ENCODE measurements around the gene ELMO2.

Gene ELMO2

GRCh38 chr20:46342451-46343347 lies 63.7 kb downstream of the ELMO2 start:
- no peak overlapping the region for H3K4me3 ChIP-seq (ENCODE audit: severe bottlenecking)
- no peaks in the 10 kb centered on the region for H3K9me3 ChIP-seq (ENCODE audit: severe bottlenecking)
- H3K27ac ChIP-seq (ENCODE audit: poor library complexity, severe bottlenecking) = no peak overlapping the region
- TF ChIP-seq, protein P1, sequence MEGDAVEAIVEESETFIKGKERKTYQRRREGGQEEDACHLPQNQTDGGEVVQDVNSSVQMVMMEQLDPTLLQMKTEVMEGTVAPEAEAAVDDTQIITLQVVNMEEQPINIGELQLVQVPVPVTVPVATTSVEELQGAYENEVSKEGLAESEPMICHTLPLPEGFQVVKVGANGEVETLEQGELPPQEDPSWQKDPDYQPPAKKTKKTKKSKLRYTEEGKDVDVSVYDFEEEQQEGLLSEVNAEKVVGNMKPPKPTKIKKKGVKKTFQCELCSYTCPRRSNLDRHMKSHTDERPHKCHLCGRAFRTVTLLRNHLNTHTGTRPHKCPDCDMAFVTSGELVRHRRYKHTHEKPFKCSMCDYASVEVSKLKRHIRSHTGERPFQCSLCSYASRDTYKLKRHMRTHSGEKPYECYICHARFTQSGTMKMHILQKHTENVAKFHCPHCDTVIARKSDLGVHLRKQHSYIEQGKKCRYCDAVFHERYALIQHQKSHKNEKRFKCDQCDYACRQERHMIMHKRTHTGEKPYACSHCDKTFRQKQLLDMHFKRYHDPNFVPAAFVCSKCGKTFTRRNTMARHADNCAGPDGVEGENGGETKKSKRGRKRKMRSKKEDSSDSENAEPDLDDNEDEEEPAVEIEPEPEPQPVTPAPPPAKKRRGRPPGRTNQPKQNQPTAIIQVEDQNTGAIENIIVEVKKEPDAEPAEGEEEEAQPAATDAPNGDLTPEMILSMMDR (IDR thresholded peaks at IDR 0.05; ENCODE audit: poor library complexity, severe bottlenecking) = no peak
- H3K36me3 ChIP-seq (ENCODE audit: low read depth) = no peaks in the 10 kb centered on the region
- peaks cover 32% of the 10 kb centered on the region for H3K27me3 ChIP-seq (ENCODE audit: insufficient read depth, poor library complexity, severe bottlenecking)
- H3K4me1 ChIP-seq (ENCODE audit: insufficient read depth, poor library complexity, severe bottlenecking) = no peaks in the 10 kb centered on the region
- ATAC-seq (ENCODE audit: low read depth) (no peak), DNase-seq (ENCODE audit: low spot score) (no peak)

GRCh38 chr20:46342010-46342378 lies 64.4 kb downstream of the ELMO2 start:
- Histone ChIP-seq H3K4me1 (ENCODE audit: insufficient read depth, poor library complexity, severe bottlenecking) (no peaks in the 10 kb centered on the region), H3K27ac (ENCODE audit: poor library complexity, severe bottlenecking) (no peak overlapping the region), H3K9me3 (ENCODE audit: severe bottlenecking) (no peaks in the 10 kb centered on the region), H3K4me3 (ENCODE audit: severe bottlenecking) (no peak overlapping the region), H3K36me3 (ENCODE audit: low read depth) (no peaks in the 10 kb centered on the region), H3K27me3 (ENCODE audit: insufficient read depth, poor library complexity, severe bottlenecking) (peaks cover 34% of the 10 kb centered on the region)
- no peak for DNase-seq (ENCODE audit: low spot score)
- TF ChIP-seq, protein P1 (IDR thresholded peaks at IDR 0.05; ENCODE audit: poor library complexity, severe bottlenecking) = no peak
- ATAC-seq (ENCODE audit: low read depth) = no peak

GRCh38 chr20:46341074-46342009 lies 65.1 kb downstream of the ELMO2 start:
- ATAC-seq (ENCODE audit: low read depth) (no peak), DNase-seq (ENCODE audit: low spot score) (no peak)
- no peak overlapping the region for H3K4me3 ChIP-seq (ENCODE audit: severe bottlenecking)
- no peaks in the 10 kb centered on the region for H3K36me3 ChIP-seq (ENCODE audit: low read depth)
- TF ChIP-seq, protein P1 (IDR thresholded peaks at IDR 0.05; ENCODE audit: poor library complexity, severe bottlenecking) = no peak
- H3K27ac ChIP-seq (ENCODE audit: poor library complexity, severe bottlenecking) = no peak overlapping the region
- H3K27me3 ChIP-seq (ENCODE audit: insufficient read depth, poor library complexity, severe bottlenecking) = peaks cover 34% of the 10 kb centered on the region
- no peaks in the 10 kb centered on the region for H3K9me3 ChIP-seq (ENCODE audit: severe bottlenecking)
- H3K4me1 ChIP-seq (ENCODE audit: insufficient read depth, poor library complexity, severe bottlenecking) = no peaks in the 10 kb centered on the region

DNA sequence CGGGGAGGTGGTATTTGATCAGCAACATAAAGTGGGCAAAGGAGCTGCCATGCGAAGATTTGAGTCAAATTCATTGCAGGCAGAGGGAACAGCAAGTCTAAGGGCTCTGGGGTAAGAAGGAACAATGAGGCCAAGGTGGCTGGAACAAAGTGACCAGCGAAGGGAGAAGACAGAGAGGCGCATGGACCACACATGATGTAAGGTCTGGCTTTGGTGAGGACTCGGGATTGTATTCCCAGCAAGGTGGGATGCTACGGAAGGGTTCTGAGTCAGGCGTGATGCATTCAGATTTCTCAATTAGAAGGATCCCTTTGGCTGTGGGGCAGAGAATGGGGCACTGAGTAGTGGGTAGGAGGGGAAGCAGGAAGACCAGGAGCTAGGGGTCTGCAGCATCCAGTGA lies 67.4 kb downstream of the ELMO2 start:
- no peak overlapping the region for H3K27ac ChIP-seq (ENCODE audit: poor library complexity, severe bottlenecking)
- peaks cover 34% of the 10 kb centered on the region for H3K27me3 ChIP-seq (ENCODE audit: insufficient read depth, poor library complexity, severe bottlenecking)
- H3K9me3 ChIP-seq (ENCODE audit: severe bottlenecking) = no peaks in the 10 kb centered on the region
- DNase-seq (ENCODE audit: low spot score) (no peak), ATAC-seq (ENCODE audit: low read depth) (no peak; the same call in 2 of the 3 replicates)
- TF ChIP-seq, protein P1 (IDR thresholded peaks at IDR 0.05; ENCODE audit: poor library complexity, severe bottlenecking) = no peak
- no peaks in the 10 kb centered on the region for H3K4me1 ChIP-seq (ENCODE audit: insufficient read depth, poor library complexity, severe bottlenecking)
- no peak overlapping the region for H3K4me3 ChIP-seq (ENCODE audit: severe bottlenecking)
- no peaks in the 10 kb centered on the region for H3K36me3 ChIP-seq (ENCODE audit: low read depth)

All from RWPE2 (cell line).